ENCODE results near the gene UROS.

DNA sequence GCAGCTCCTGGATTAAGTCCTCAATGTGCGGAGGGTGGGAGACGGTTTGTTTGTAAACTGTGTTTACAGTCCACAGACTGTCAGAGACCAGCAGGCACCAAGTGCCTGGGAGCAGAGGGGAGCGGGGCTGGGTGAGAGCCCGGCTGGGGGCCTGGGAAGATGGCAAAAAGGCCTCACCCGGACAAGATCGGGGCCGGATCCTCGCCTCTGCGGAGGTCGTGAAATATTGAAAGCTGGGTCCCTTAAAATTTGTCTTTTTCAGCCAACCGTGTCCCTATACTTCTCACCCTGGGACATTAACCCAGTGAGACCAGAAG, 50.2 kb downstream of the UROS start:
- TF ChIP-seq, protein P1, sequence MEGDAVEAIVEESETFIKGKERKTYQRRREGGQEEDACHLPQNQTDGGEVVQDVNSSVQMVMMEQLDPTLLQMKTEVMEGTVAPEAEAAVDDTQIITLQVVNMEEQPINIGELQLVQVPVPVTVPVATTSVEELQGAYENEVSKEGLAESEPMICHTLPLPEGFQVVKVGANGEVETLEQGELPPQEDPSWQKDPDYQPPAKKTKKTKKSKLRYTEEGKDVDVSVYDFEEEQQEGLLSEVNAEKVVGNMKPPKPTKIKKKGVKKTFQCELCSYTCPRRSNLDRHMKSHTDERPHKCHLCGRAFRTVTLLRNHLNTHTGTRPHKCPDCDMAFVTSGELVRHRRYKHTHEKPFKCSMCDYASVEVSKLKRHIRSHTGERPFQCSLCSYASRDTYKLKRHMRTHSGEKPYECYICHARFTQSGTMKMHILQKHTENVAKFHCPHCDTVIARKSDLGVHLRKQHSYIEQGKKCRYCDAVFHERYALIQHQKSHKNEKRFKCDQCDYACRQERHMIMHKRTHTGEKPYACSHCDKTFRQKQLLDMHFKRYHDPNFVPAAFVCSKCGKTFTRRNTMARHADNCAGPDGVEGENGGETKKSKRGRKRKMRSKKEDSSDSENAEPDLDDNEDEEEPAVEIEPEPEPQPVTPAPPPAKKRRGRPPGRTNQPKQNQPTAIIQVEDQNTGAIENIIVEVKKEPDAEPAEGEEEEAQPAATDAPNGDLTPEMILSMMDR (IDR thresholded peaks at IDR 0.05 in 2 of 3, conservative IDR thresholded peaks at IDR 0.05 in 1 of 3; ENCODE audit: control insufficient read depth in 2 of 3, extremely low read depth in 1 of 3, insufficient read depth in 1 of 3, low read depth in 3 of 3, low read length in 3 of 3), result no peak
- TF ChIP-seq POLR2AphosphoS5 (IDR thresholded peaks at IDR 0.05; ENCODE audit: low read length) (no peak), EP300 (IDR thresholded peaks at IDR 0.05; ENCODE audit: borderline replicate concordance in 1 of 2, control insufficient read depth in 1 of 2, low read depth in 2 of 2, low read length in 2 of 2) (no peak), YY1 (IDR thresholded peaks at IDR 0.05; ENCODE audit: low read depth, low read length) (no peak)

Data from GM12878 (cell line).